ENCODE measurements around the gene RAB20. TPM values are rescaled to one million over a fixed set of nuclear protein-coding genes. Genes with fewer than 3 reads are reported as not detected.
A peak's percentile ranks its signal among the peaks of the same experiment; 100 is the strongest.

Gene RAB20
- total and polyA plus RNA-seq, 9 of the 15 experiments (the other 6 are each of a cell fraction or from before 2014, with no cell fraction given), result 0.62 to 9.2 (median 5.4) TPM

GRCh38 chr13:110506859-110507566, 54.5 kb downstream of the RAB20 start (continued):
- no peak for TF ChIP-seq BCLAF1 (IDR thresholded peaks at IDR 0.05; ENCODE audit: borderline replicate concordance in 1 of 2, control insufficient read depth in 1 of 2, low read depth in 2 of 2, low read length in 1 of 2)
- no peak for TF ChIP-seq GTF2E2 (tag; IDR thresholded peaks at IDR 0.05)
- peak; percentile 18 to 89; a peak in 2 of 4 replicates for TF ChIP-seq FOXA3 (CRISPR knock-in tag; conservative IDR thresholded peaks at IDR 0.05 in 1 of 2, IDR thresholded peaks at IDR 0.05 in 1 of 2)
- TF ChIP-seq NCOA4 (IDR thresholded peaks at IDR 0.05; ENCODE audit: partially characterized antibody), result no peak
- TF ChIP-seq SMARCA4 (IDR thresholded peaks at IDR 0.05), result peak; percentile 84
- TF ChIP-seq RCOR1 (IDR thresholded peaks at IDR 0.05; ENCODE audit: borderline replicate concordance in 1 of 2, low read depth in 2 of 2, low read length in 2 of 2), result peak in 1 of 2 experiments; percentile 74; a peak in 3 of 4 replicates
- no peak for TF ChIP-seq GMEB1 (CRISPR knock-in tag; IDR thresholded peaks at IDR 0.05)
- TF ChIP-seq LEF1 (IDR thresholded peaks at IDR 0.05), result peak; percentile 88
- TF ChIP-seq MAFK (IDR thresholded peaks at IDR 0.05; ENCODE audit: low read length), result no peak
- TF ChIP-seq CREB3 (tag; conservative IDR thresholded peaks at IDR 0.05; ENCODE audit: low read depth), result 0 out of 2 replicates have a peak, but pooled peaks have one; percentile 22
- peak; percentile 83 for TF ChIP-seq EP400 (IDR thresholded peaks at IDR 0.05)
- no peak for TF ChIP-seq STAG1 (CRISPR knock-in tag; IDR thresholded peaks at IDR 0.05; ENCODE audit: borderline replicate concordance)
- no peak for TF ChIP-seq HDAC8 (tag; IDR thresholded peaks at IDR 0.05)
- peak in 1 of 2 experiments; percentile 14 for TF ChIP-seq E2F6 (IDR thresholded peaks at IDR 0.05; ENCODE audit: borderline replicate concordance in 1 of 2, extremely low read depth in 1 of 2, insufficient read depth in 1 of 2, insufficient read length in 1 of 2, low read depth in 1 of 2, low read length in 1 of 2, poor library complexity in 1 of 2, severe bottlenecking in 1 of 2)
- TF ChIP-seq ATF7 (IDR thresholded peaks at IDR 0.05), result no peak
- TF ChIP-seq PTBP1 (IDR thresholded peaks at IDR 0.05; ENCODE audit: low read depth, low read length), result no peak
- no peak for TF ChIP-seq THAP7 (CRISPR knock-in tag; IDR thresholded peaks at IDR 0.05)
- TF ChIP-seq ZNF311 (CRISPR knock-in tag; IDR thresholded peaks at IDR 0.05), result peak; percentile 10; the same call in 1 of the 2 replicates
- no peak for TF ChIP-seq ASH1L (IDR thresholded peaks at IDR 0.05; ENCODE audit: borderline replicate concordance, low read depth, partially characterized antibody)
